ENCODE results near the gene MANBA. TPM values are rescaled to one million over a fixed set of nuclear protein-coding genes. Genes with fewer than 3 reads are reported as not detected.

MANBA gene
- total and polyA plus RNA-seq, 2 of the 13 experiments (the other 11 are each of a cell fraction or from before 2014, with no cell fraction given), result 11.7 to 33.3 TPM

DNA sequence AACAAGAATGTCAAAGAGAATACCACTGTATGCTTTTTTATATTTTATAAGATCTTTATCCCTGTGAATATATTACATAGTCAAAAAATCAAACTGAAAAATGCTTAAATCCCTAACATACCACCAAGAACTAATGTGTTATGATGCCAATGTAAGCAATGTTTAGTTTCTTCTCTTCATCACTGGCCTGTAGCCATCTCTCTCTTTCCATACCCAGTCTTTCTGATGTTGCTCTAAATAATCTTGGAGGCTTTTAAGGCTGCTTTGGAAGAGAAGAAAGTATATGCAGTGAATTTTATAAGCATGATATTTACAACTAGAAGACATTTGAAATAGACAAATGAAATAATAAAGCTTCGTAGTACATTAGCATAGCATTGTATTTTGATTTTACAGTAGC, 176.7 kb downstream of the MANBA start:
- Histone ChIP-seq H2AFZ (ENCODE audit: low read length) (no peak overlapping the region), H3K4me3 (replicated peaks in 1 of 3; ENCODE audit: insufficient read depth in 1 of 3, low read depth in 2 of 3, low read length in 3 of 3) (no peak overlapping the region), H3K79me2 (ENCODE audit: insufficient read depth, low read length) (no peaks in the 10 kb centered on the region), H3K9ac (ENCODE audit: insufficient read depth, low read depth, low read length) (no peak overlapping the region), H3K36me3 (replicated peaks in 1 of 2; ENCODE audit: control insufficient read depth in 1 of 2, insufficient read depth in 2 of 2, low read length in 2 of 2) (peaks cover 16 to 45% of the 10 kb centered on the region in 2 experiments), H3K4me2 (ENCODE audit: low read depth, low read length) (no peak overlapping the region), H3K27me3 (ENCODE audit: control insufficient read depth in 1 of 2, insufficient read depth in 2 of 2, low read length in 2 of 2) (no peaks in the 10 kb centered on the region), H3K9me3 (ENCODE audit: low read length) (no peaks in the 10 kb centered on the region), H3K27ac (ENCODE audit: extremely low read length, insufficient read depth, low read length) (no peak overlapping the region), H3K4me1 (ENCODE audit: insufficient read depth, low read length) (peaks cover 13% of the 10 kb centered on the region), H4K20me1 (ENCODE audit: insufficient read depth, low read length) (no peaks in the 10 kb centered on the region)
- 98% methylated on average over 1 of the region's 1 CpG for WGBS (ENCODE audit: low lambda C conversion rate)
- CTCF ChIA-PET (ENCODE audit: low intra/inter-chr PET ratio, low total read pairs), result no interaction called here
- ATAC-seq (no peak), DNase-seq (ENCODE audit: low spot score) (no peak), FAIRE-seq (no peak)
- POLR2A ChIA-PET, result no interaction called here
- in situ Hi-C loops (cut with HindIII; ENCODE audit: extremely low pct_ligation_motif_present, low pct_unique_long_range_greater_than_20kb) (no loop called here), intact Hi-C loops (cut with micrococcal nuclease; ENCODE audit: unreplicated experiment) (no loop called here)
- BruUV-seq (replicated peaks), result no TSS peak
- TF ChIP-seq BORCS8-MEF2B (CRISPR knock-in tag; IDR thresholded peaks at IDR 0.05) (no peak), NCOA2 (CRISPR knock-in tag; IDR thresholded peaks at IDR 0.05) (no peak), XBP1 (CRISPR knock-in tag; IDR thresholded peaks at IDR 0.05) (no peak), POLR2AphosphoS2 (IDR thresholded peaks at IDR 0.05; ENCODE audit: low read depth, low read length) (no peak), ZNF850 (CRISPR knock-in tag; conservative IDR thresholded peaks at IDR 0.05) (no peak), ZNF75D (CRISPR knock-in tag; IDR thresholded peaks at IDR 0.05; ENCODE audit: borderline replicate concordance) (no peak), ZBTB40 (IDR thresholded peaks at IDR 0.05) (no peak), ZBTB40 (CRISPR knock-in tag; IDR thresholded peaks at IDR 0.05) (no peak), SIN3A (IDR thresholded peaks at IDR 0.05; ENCODE audit: borderline replicate concordance, low read depth, low read length) (no peak), SOX5 (CRISPR knock-in tag; IDR thresholded peaks at IDR 0.05; ENCODE audit: borderline replicate concordance) (no peak), ZNF687 (CRISPR knock-in tag; IDR thresholded peaks at IDR 0.05) (no peak)
- TF ChIP-seq, protein P1, sequence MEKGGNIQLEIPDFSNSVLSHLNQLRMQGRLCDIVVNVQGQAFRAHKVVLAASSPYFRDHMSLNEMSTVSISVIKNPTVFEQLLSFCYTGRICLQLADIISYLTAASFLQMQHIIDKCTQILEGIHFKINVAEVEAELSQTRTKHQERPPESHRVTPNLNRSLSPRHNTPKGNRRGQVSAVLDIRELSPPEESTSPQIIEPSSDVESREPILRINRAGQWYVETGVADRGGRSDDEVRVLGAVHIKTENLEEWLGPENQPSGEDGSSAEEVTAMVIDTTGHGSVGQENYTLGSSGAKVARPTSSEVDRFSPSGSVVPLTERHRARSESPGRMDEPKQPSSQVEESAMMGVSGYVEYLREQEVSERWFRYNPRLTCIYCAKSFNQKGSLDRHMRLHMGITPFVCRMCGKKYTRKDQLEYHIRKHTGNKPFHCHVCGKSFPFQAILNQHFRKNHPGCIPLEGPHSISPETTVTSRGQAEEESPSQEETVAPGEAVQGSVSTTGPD (CRISPR knock-in tag; IDR thresholded peaks at IDR 0.05), result no peak
